Measurements from ENCODE around the gene STK38L. TPM values are rescaled to one million over a fixed set of nuclear protein-coding genes. Genes with fewer than 3 reads are reported as not detected.

The STK38L gene
- total RNA-seq, 2 donors from 2014 or later, result 33.2 to 78.3 TPM

GRCh38 chr12:27355486-27355885 is 111.4 kb downstream of the STK38L start:
- Mint-ChIP-seq H3K36me3 (ENCODE audit: low read depth) (peaks cover 1% of the 10 kb centered on the region), H3K27me3 (ENCODE audit: insufficient read depth) (peaks cover 7% of the 10 kb centered on the region), H3K27ac (no peak overlapping the region), H3K9me3 (no peaks in the 10 kb centered on the region), H3K4me1 (peaks cover 4% of the 10 kb centered on the region), H3K4me3 (no peak overlapping the region)
- 97 to 100% methylated on average over 1 to 2 of the region's 2 CpGs for WGBS, 2 experiments (ENCODE audit: insufficient coverage in 1 of 2, insufficient read length in 1 of 2)
- Histone ChIP-seq H3K4me1 (ENCODE audit: control insufficient read depth, insufficient read depth, low read length) (peaks cover 4% of the 10 kb centered on the region), H3K9me3 (ENCODE audit: control insufficient read depth, low read length) (no peaks in the 10 kb centered on the region), H3K27ac (ENCODE audit: low read depth, low read length) (no peak overlapping the region), H3K4me3 (ENCODE audit: low read length) (no peak overlapping the region), H3K27me3 (ENCODE audit: control insufficient read depth, insufficient read depth, low read length, poor library complexity, severe bottlenecking) (no peaks in the 10 kb centered on the region), H3K9ac (ENCODE audit: extremely low read depth, low read length, poor library complexity, severe bottlenecking) (no peak overlapping the region), H3K36me3 (ENCODE audit: control insufficient read depth, insufficient read depth, low read length) (no peaks in the 10 kb centered on the region)
- TF ChIP-seq CTCF (conservative IDR thresholded peaks at IDR 0.05), result no peak
- DNase-seq, result no peak

- no peaks in the 10 kb centered on the region for H3K9me3 Mint-ChIP-seq
- H3K27ac Mint-ChIP-seq, result no peak overlapping the region
- Histone ChIP-seq H3K27ac (ENCODE audit: low read depth, low read length) (no peak overlapping the region), H3K4me1 (ENCODE audit: control insufficient read depth, insufficient read depth, low read length) (peaks cover 4% of the 10 kb centered on the region), H3K27me3 (ENCODE audit: control insufficient read depth, insufficient read depth, low read length, poor library complexity, severe bottlenecking) (no peaks in the 10 kb centered on the region), H3K9ac (ENCODE audit: extremely low read depth, low read length, poor library complexity, severe bottlenecking) (no peak overlapping the region), H3K36me3 (ENCODE audit: control insufficient read depth, insufficient read depth, low read length) (no peaks in the 10 kb centered on the region), H3K4me3 (ENCODE audit: low read length) (no peak overlapping the region), H3K9me3 (ENCODE audit: control insufficient read depth, low read length) (no peaks in the 10 kb centered on the region)
- TF ChIP-seq CTCF (conservative IDR thresholded peaks at IDR 0.05), result no peak
- WGBS, 2 experiments (ENCODE audit: insufficient coverage in 1 of 2, insufficient read length in 1 of 2), result 100% methylated on average over 1 of the region's 1 CpG; no CpG with 5 or more reads in 1 of the 2 experiments
- no peak overlapping the region for H3K4me3 Mint-ChIP-seq
- H3K4me1 Mint-ChIP-seq, result peaks cover 4% of the 10 kb centered on the region
- H3K36me3 Mint-ChIP-seq (ENCODE audit: low read depth), result peaks cover 1% of the 10 kb centered on the region
- H3K27me3 Mint-ChIP-seq (ENCODE audit: insufficient read depth), result peaks cover 7% of the 10 kb centered on the region
- no peak for DNase-seq
These were observed 111.9 kb downstream of the STK38L start for GRCh38 chr12:27355979-27356378.

- no peak for TF ChIP-seq CTCF (conservative IDR thresholded peaks at IDR 0.05)
- Mint-ChIP-seq H3K4me3 (no peak overlapping the region), H3K27me3 (ENCODE audit: insufficient read depth) (no peaks in the 10 kb centered on the region), H3K36me3 (ENCODE audit: low read depth) (peaks cover 4% of the 10 kb centered on the region), H3K4me1 (peaks cover 4% of the 10 kb centered on the region), H3K27ac (no peak overlapping the region), H3K9me3 (peaks cover 11% of the 10 kb centered on the region)
- no peak overlapping the region for H3K4me3 ChIP-seq (ENCODE audit: low read length)
- H3K9me3 ChIP-seq (ENCODE audit: control insufficient read depth, low read length), result peaks cover 8% of the 10 kb centered on the region
- H3K27ac ChIP-seq (ENCODE audit: low read depth, low read length), result no peak overlapping the region
- H3K9ac ChIP-seq (ENCODE audit: extremely low read depth, low read length, poor library complexity, severe bottlenecking), result no peak overlapping the region
- H3K27me3 ChIP-seq (ENCODE audit: control insufficient read depth, insufficient read depth, low read length, poor library complexity, severe bottlenecking), result no peaks in the 10 kb centered on the region
- WGBS, 2 experiments (ENCODE audit: insufficient coverage in 1 of 2, insufficient read length in 1 of 2), result 61 to 75% methylated on average over 2 to 3 of the region's 3 CpGs
- H3K36me3 ChIP-seq (ENCODE audit: control insufficient read depth, insufficient read depth, low read length), result no peaks in the 10 kb centered on the region
- peaks cover 4% of the 10 kb centered on the region for H3K4me1 ChIP-seq (ENCODE audit: control insufficient read depth, insufficient read depth, low read length)
- DNase-seq, result no peak
These were observed 115.7 kb downstream of the STK38L start for GRCh38 chr12:27359578-27360340.

Measured in endodermal cell (in vitro differentiated cells).